Skeletal muscle tissue (tissue), 4 donors: Measurements from ENCODE around the gene DAP. TPM values are rescaled to one million over a fixed set of nuclear protein-coding genes. Genes with fewer than 3 reads are reported as not detected.
"Not testable (repeated sequence)": the region's sequence is repeated elsewhere in the genome, so short reads cannot be mapped to it uniquely, and the experiment has no call there.

ENCODE experiments used
- H3K27ac ChIP-seq: one replicate; pipeline ENCODE4 v1.7.0; 2013; ENCODE audit warnings: mild to moderate bottlenecking, low read depth, low read length, inconsistent platforms
- H3K27me3 ChIP-seq, 3 donors: one replicate each; pipeline ENCODE4 v1.7.0; 2013; ENCODE audit warnings: low read length in 3 of 3; ENCODE audit not compliant: control insufficient read depth in 3 of 3, insufficient read depth in 3 of 3
- H3K36me3 ChIP-seq, 3 donors: one replicate each; pipeline ENCODE4 v1.7.0; 2013; ENCODE audit warnings: low read length in 3 of 3; ENCODE audit not compliant: control insufficient read depth in 3 of 3, insufficient read depth in 3 of 3
- H3K4me1 ChIP-seq, 3 donors: one replicate each; pipeline ENCODE4 v1.7.0; 2013; ENCODE audit warnings: low read length in 3 of 3, mild to moderate bottlenecking in 3 of 3; ENCODE audit not compliant: control insufficient read depth in 3 of 3, insufficient read depth in 3 of 3
- H3K4me3 ChIP-seq, 3 donors: one replicate each; pipeline ENCODE4 v1.7.0; 2013; ENCODE audit warnings: low read length in 3 of 3
- H3K9ac ChIP-seq, 3 donors: one replicate each; pipeline ENCODE4 v1.7.0; 2013; ENCODE audit warnings: low read length in 3 of 3, mild to moderate bottlenecking in 3 of 3, moderate library complexity in 2 of 3, low read depth in 1 of 3
- H3K9me3 ChIP-seq, 3 donors: one replicate each; pipeline ENCODE4 v1.7.0; 2013; ENCODE audit warnings: low read length in 3 of 3; ENCODE audit not compliant: control insufficient read depth in 3 of 3
- total RNA-seq: library from RNA; depleted of rRNA; stranded (reverse); fragments of >200 nt; gene quantifications from one replicate; pipeline ENCODE4 v1.2.3, GENCODE V29; 2014
- donor health status: Osteomylitis.

The DAP gene
- total RNA-seq, 1 donor from 2014 or later = 18.3 TPM

DNA sequence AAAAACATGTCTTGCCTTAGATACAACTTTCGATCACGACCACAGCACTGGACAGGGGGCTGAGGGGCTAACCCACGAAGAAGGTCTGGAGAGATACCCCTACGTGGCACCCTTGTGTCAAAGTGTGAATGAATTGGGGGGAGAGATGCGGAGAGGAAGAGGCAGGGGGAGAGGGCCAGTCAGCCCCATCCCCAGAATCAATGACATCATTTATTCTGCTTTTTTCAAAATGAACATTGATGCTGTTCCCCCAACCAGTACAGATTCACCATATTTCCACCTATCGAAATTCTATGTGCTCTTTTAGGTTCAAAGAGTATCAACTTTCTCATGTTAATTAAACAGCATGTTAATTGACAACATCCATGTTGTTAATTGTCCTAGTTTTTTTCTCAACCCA is 32.4 kb downstream of the DAP start:
- Histone ChIP-seq H3K36me3 (peaks cover 0 to 1% (median 0%) of the 10 kb centered on the region in 3 donors), H3K27ac (no peak overlapping the region), H3K4me1 (peaks cover 8 to 22% (median 13%) of the 10 kb centered on the region in 3 donors), H3K4me3 (no peak overlapping the region), H3K27me3 (no peaks in the 10 kb centered on the region), H3K9me3 (no peaks in the 10 kb centered on the region), H3K9ac (no peak overlapping the region)

DNA sequence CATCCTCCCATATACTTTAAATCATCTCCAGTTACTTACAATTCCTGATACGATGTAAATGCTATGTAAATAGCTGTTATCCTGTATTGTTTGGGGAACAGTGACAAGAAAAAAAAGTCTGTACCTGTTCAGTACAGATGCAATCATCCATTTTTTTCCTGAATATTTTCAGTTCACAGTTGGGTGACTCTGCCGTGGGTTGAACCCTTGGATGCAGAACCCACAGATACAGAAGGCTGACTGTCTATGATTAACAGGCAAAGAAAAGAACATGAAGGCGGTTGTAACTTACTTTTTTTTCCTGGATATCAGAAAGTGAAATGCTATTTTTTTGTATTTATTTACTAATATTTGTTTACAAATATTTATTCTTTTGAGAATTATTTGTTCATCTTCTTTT is 33.2 kb downstream of the DAP start:
- H3K9ac ChIP-seq = no peak overlapping the region
- H3K4me1 ChIP-seq = peaks cover 8 to 22% (median 13%) of the 10 kb centered on the region in 3 donors
- H3K9me3 ChIP-seq = no peaks in the 10 kb centered on the region
- H3K4me3 ChIP-seq = no peak overlapping the region
- H3K27ac ChIP-seq = no peak overlapping the region
- H3K36me3 ChIP-seq = peaks cover 0 to 1% (median 0%) of the 10 kb centered on the region in 3 donors
- no peaks in the 10 kb centered on the region for H3K27me3 ChIP-seq

DNA sequence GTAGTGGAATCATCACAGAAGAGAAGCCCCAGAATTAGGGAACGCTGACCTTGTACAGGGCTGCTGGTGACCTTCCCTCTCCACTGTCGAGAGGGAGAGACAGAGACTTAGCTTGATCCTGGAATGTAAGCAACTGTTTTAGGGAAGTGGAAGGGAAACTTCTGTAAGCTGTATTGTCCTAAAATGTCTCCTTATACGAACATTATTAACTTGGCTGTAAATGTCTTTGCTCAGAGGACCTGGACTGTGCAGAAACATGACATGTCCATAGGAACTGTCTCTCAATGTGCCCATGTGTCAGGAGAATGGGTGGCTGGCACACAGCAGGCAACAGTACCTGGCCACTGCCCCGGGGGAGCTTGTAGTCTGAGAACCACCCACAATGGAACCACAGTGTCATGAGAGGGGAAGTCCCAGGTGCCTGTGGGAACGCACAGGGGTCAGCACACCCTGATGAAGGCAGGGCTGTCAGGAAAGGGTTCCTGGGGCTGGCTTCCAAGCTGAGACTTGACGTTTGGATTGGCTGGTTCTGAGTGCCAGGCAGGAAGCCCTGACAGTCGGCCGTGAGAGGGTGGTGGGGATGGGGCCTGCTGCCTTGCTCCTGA is 34.0 kb downstream of the DAP start:
- no peak overlapping the region for H3K4me3 ChIP-seq
- H3K27ac ChIP-seq = no peak overlapping the region
- H3K27me3 ChIP-seq = no peaks in the 10 kb centered on the region
- peaks cover 8 to 22% (median 13%) of the 10 kb centered on the region in 3 donors for H3K4me1 ChIP-seq
- H3K9ac ChIP-seq = no peak overlapping the region
- H3K36me3 ChIP-seq = no peaks in the 10 kb centered on the region
- no peaks in the 10 kb centered on the region for H3K9me3 ChIP-seq

DNA sequence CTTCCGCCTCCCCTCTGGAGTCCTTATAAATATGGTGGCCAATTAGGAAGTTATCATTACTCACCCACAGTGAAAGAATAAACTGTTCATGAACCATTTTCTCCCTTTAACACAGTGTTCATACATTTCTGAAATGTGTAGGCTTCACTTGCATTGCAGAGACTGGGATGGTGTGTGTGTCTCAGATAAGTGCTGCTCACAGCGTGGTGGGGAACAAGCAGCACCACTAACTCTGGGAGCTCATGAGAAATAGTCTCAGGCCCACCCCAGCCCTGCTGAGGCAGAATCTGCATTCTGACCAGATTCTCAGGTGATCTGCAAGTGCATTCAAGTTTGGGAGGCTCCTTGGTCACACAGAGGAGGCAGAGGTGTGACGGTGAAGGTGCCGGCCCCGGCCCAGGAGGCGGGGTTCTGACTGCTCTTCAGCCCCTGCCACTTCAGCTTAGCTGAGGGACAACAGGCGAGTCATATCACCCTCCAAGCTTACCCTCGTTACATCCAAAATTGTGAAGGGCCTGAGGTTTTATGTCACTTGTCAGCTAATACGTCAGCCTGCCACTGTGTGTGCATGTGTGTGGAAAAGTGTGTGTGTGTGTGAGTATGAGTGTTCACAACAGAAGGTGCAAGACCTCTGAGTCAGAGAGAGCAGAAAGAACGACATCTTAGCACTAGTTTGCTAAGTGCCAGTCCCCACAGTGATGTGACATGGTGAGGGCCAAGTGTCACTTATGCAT is 34.7 kb downstream of the DAP start:
- peaks cover 8 to 22% (median 13%) of the 10 kb centered on the region in 3 donors for H3K4me1 ChIP-seq
- no peaks in the 10 kb centered on the region for H3K36me3 ChIP-seq
- H3K9me3 ChIP-seq = no peaks in the 10 kb centered on the region
- H3K4me3 ChIP-seq = no peak overlapping the region
- H3K27ac ChIP-seq = no peak overlapping the region
- H3K9ac ChIP-seq = no peak overlapping the region
- H3K27me3 ChIP-seq = no peaks in the 10 kb centered on the region

DNA sequence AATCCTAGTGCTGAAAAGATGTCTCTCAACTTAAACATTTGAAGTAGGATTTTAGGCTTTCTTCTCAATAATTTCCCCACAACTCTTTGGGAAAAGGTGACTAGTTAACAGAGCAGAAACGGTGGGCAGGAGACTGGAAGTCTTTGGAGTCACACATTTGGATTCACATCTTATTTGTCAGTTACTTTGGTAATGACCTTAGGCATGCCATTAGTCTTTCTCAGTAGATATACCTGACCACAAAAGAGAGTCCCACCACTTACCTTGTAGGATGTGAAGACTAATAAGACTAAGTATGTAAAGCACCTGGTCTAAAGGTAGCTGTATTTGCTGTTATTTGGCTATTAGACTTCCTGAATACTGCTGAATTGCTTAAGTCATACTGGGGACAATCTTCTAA is 35.4 kb downstream of the DAP start:
- H3K27ac ChIP-seq = peak overlapping the region; percentile 55
- H3K4me3 ChIP-seq = no peak overlapping the region
- H3K27me3 ChIP-seq = no peaks in the 10 kb centered on the region
- no peaks in the 10 kb centered on the region for H3K9me3 ChIP-seq
- H3K4me1 ChIP-seq = peaks cover 8 to 22% (median 13%) of the 10 kb centered on the region in 3 donors
- H3K9ac ChIP-seq = no peak overlapping the region
- H3K36me3 ChIP-seq = no peaks in the 10 kb centered on the region

DNA sequence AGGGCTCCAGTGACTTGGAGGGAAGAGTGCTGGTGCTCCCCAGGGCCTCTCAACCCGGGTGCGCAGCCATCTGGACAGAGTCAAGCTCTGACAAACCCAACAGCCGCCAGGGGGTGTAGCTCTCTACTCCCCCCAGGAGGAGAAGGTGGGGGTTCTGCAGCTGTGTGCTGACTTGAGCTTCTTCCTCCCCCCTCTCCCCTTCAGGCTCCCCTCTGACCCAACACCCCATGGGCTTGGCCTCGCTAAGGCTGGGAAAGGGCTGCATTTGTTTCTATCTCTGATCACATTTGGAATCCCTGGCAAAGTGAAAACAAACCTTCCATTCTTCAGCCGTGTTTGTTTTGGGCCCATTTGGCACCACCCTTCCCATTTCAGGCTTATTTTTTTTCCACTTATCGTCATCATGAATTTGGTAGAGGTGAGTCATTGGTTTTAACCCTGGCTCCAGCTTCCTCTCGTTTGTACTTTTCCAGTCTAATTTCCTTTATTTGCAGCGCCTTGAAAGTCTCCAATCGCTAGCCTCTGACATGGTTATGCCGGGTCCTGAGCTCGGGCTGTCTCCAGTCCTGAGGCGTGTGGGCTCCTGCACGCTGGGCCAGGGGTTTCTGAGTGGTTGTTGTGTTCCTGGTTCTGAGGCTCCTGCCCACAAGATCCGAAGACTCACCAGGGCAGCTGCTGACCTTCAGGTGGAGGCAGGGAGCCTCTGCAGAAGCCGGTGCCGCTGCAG is 36.1 kb downstream of the DAP start:
- Histone ChIP-seq H3K9ac (no peak overlapping the region), H3K4me1 (peaks cover 8 to 22% (median 13%) of the 10 kb centered on the region in 3 donors), H3K4me3 (peak overlapping the region in 2 of 3 donors; percentile 36 to 41), H3K27ac (peak overlapping the region; percentile 55), H3K27me3 (no peaks in the 10 kb centered on the region), H3K36me3 (no peaks in the 10 kb centered on the region), H3K9me3 (no peaks in the 10 kb centered on the region)

DNA sequence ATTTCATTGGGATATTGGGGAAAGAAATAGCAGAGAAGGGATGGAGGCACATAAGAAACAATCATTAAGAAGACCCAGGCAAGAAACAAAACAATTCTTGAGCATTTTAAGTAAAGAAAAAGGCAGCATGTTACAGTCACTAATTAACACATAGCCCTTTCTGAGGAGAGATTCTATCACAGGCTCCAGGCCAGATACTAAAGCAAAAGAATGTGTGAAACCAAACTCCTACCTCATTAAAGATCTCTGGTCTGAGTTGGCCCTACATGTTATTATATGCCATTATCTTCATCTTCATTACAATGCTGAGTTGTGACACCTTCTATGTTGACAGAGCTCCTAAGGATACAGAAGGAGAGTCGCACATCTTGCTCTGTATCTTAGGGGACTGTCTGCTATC is 37.5 kb downstream of the DAP start:
- H3K4me1 ChIP-seq = peaks cover 8 to 22% (median 13%) of the 10 kb centered on the region in 3 donors
- no peaks in the 10 kb centered on the region for H3K36me3 ChIP-seq
- no peaks in the 10 kb centered on the region for H3K9me3 ChIP-seq
- H3K4me3 ChIP-seq = no peak overlapping the region
- H3K27ac ChIP-seq = no peak overlapping the region
- no peak overlapping the region for H3K9ac ChIP-seq
- H3K27me3 ChIP-seq = no peaks in the 10 kb centered on the region

DNA sequence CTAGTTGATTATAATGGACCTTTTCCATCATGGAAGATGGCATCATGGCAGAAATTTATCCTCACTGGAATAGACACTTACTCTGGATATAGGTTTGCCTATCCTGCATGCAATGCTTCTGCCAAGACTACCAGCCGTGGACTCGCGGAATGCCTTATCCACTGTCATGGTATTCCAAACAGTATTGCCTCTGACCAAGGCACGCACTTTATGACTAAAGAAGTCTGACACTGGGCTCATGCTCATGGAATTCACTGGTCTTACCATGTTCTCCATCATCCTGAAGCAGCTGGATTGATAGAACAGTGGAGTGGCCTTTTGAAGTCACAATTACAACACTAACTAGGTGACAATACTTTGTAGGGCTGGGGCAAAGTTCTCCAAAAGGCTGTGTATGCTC is 40.3 kb downstream of the DAP start:
- H3K9me3 ChIP-seq, H3K27me3 ChIP-seq, H3K36me3 ChIP-seq, H3K4me1 ChIP-seq, H3K4me3 ChIP-seq, H3K9ac ChIP-seq, H3K27ac ChIP-seq: not testable (repeated sequence)

DNA sequence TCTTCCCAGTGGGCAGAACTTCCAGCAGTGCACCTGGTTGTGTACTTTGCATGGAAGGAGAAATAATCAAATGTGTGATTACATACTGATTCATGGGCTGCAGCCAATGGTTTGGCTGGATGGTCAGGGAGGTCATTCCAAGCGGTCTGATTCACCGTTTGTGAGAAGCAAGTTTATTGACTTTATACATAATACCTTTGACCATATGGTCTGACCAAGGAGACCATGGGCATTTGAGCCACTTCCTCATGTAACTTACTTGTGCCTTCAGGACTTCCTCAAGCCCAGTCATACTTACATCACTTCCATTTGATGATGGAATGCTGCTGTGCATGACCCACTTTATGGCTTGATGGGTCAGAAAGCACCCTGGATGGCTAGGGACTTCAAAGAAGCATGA is 41.1 kb downstream of the DAP start:
- H3K9ac ChIP-seq = no peak overlapping the region
- no peaks in the 10 kb centered on the region for H3K36me3 ChIP-seq
- H3K4me1 ChIP-seq = peaks cover 2 to 8% (median 6%) of the 10 kb centered on the region in 3 donors

DNA sequence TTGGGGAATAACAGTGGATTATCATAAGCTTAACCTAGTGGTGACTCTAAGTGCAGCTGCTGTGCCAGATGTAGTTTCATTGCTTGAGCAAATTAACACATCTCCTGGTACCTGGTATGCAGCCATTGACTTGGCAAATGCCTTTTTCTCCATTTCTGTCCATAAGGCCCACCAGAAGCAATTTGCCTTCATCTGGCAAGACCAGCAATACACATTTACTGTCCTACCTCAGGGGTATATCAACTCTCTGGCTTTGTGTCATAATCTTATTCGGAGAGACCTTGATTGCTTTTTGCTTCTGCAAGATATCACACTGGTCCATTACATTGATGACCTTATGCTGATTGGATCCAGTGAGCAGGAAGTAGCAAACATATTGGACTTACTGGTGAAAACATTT is 42.4 kb downstream of the DAP start:
- H3K27ac ChIP-seq, H3K9me3 ChIP-seq, H3K27me3 ChIP-seq, H3K9ac ChIP-seq, H3K4me3 ChIP-seq, H3K4me1 ChIP-seq, H3K36me3 ChIP-seq: not testable (repeated sequence)

More for the DNA sequence above, 41.1 kb downstream of the DAP start:
- Histone ChIP-seq H3K27ac (no peak overlapping the region), H3K9me3 (no peaks in the 10 kb centered on the region), H3K27me3 (no peaks in the 10 kb centered on the region), H3K4me3 (no peak overlapping the region)
